SK-MEL-5 (cell line): ENCODE data around the gene EEF1AKMT3. TPM values are rescaled to one million over a fixed set of nuclear protein-coding genes. Genes with fewer than 3 reads are reported as not detected.
A peak's percentile ranks its signal among the peaks of the same experiment; 100 is the strongest.

ENCODE experiments used
- DNase-seq: peaks from one replicate; pipeline ENCODE4 v3.0.0-alpha.2; 2016; ENCODE audit warnings: low read depth, low spot score
- in situ Hi-C: cut with HindIII; loops from 2 replicates; pipeline ENCODE4 v1.10.0; 2016; ENCODE audit warnings: low sequenced_read_pairs, high pct_unique_total_duplicates, low pct_unique_long_range_greater_than_20kb
- total RNA-seq: library from RNA; depleted of rRNA; stranded (reverse); fragments of >200 nt; shearing (Covaris generic); gene quantifications from 2 replicates; pipeline ENCODE4 v1.2.3, GENCODE V29; 2014

Gene EEF1AKMT3
- total RNA-seq, 1 experiment from 2014 or later: 6.3 TPM

DNA sequence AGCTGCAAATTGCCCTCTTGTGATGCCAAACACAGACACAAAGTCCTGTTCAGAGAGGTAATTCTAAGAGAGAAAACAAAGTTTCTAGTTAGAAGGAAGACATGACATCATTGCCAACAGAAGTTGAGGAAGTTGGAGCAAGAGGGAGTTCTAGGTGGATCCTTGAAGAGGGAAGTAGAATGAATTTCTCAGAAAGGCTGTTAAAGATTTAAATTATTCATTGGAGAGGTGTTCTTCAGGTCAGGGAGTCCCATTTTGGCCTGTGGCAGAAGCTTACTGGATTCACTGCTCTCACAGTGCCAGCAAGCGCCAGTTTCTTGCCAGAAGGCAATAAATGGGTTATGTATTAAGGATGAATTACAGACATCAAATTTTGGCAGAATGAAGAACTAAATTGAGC, 25.5 kb downstream of the EEF1AKMT3 start:
- DNase-seq: no peak

DNA sequence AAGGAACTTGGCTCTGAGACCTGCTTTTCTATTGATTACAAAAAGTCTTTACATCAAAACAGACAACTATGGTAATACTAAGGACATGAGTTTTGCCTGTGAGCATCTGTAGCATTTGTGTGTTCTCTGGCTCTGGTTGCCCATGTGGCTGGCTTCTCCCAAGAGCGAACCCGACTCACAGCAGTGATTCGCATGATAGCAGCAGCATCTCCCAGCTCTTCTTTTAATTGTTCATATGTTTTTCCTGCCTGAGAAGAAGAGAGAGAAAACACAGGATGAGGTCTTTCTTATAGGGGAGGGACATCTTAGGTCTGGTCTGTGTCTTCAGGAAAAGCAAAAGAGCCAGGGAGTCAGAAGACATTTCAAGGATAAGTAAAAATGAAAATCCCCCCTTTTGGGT, 28.6 kb downstream of the EEF1AKMT3 start:
- no peak for DNase-seq
- in situ Hi-C loops: no loop called here

More for the DNA sequence above, 25.5 kb downstream of the EEF1AKMT3 start:
- in situ Hi-C loops: no loop called here

DNA sequence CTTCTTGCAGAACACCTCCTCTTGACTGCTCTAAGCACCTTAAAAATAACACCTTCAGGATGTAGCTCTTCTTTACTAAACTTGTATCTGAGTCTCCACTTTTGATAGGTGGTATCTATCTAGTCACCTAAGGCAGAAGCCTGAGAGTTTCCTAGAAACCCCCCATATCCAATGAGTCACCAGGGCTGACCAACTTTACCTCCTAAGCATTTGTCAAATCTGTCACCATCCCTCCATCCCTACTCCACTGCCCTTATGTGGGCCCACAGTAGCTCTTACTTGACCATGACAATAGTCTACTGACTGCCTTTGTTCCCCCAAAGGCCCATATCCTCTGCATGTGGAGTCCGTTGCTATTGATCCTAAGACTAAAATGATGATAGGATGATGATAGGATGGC, 30.2 kb downstream of the EEF1AKMT3 start:
- no peak for DNase-seq
- in situ Hi-C loops: no loop called here

DNA sequence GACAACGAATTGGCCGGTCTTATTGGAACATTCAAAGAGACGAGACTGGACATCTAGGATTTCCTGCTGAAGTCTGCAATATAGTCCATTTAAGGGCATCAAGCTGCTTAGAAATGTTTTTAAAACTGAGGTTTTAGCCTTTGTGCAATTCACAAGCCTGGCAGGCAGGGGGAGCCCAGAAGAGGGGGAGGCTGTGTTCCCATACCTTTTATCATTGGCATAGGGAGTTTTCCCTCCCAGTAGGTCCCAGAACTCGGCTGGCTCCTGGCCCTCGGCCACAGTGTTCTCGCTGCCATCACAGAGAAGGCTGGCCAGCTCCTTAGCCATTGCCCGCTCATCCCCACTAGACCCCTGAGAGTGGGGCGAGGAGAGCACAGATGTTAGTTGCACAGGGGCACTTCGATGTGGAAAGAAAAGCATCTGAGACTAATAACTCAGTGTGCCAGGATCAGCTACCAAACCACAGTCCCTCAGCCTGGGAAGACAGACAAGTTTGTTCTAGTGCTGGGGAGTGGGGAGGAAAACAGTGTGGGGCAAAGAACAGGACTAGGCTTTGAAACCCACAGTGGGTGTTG, 31.0 kb downstream of the EEF1AKMT3 start:
- peak; percentile 73 for DNase-seq
- in situ Hi-C loops: no loop called here

DNA sequence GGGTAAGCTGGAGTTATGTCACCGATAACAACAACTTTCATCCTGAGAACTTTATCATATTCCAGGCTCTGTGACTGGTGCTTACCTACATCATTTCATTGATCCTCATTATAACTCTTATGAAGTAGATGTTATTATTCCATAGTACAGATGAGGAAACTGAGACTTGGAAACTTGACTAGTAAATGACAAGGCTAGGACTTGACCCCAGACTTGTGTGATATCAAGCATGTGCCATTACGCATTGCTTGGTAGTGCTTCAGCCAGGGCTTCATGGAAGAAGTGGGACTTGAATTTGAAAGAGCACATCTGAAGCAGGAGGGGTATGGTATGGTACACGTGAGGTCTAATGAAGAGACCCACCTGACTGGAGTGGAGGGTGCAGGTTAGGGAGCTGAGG, 34.3 kb downstream of the EEF1AKMT3 start:
- in situ Hi-C loops: no loop called here

DNA sequence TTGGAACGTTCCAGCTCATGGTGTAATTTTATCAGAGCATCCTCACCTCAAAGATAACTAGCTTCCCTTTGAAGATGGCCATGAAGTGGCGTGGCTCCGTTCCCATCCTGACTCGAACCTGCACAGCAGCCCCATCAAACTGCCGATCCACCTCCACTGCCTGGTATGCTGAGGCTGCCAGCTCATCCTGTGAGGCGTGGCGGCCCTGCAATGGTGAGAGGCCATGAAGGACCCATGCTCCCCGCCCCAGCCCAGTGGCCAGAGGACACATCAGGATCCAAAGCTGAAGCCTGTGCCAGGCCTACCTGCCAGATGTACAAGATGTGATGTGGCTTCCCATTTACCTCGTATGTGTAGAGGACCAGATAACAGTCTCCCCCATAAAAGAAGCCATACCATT, 34.9 kb downstream of the EEF1AKMT3 start:
- in situ Hi-C loops: no loop called here
- DNase-seq: no peak

More for the DNA sequence above, 34.3 kb downstream of the EEF1AKMT3 start:
- DNase-seq: no peak

DNA sequence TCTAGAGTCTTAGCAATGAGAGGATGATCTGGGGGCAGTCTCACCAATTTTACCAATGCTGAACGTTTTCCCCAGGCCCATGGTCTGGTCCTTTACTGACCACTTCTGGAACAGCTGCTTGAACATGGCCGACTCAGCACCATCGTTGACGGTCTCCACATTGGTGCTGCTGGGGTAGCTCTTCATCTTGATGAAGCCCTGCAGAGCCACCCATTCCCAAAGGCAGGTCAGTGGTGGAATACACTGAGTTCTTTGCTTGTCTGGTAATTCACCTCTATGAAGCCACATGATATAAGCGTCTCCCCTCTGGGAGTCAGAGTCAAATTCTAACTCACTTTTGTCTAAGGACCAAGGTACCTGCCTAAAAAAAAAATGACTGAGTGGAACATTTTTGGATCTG, 35.9 kb downstream of the EEF1AKMT3 start:
- DNase-seq: no peak
- in situ Hi-C loops: no loop called here

DNA sequence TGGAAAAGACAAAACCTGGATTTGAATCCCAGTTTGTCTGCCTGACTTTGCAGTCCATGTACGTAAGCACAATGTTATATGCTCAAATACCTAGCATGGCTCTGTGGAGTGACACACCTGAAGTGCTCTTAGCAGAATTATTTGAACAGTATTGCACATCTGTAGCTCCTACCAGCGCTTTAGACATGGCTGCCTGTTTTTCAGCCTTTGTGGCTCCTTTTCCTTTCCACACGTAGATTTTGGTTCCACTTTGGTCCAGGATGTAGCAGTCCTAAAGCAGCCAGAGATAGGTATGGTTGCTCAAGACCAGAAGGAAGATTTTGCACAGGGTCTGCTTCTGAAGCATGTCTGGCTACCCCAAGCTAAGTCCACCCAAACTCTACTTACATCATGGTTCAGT, 37.0 kb downstream of the EEF1AKMT3 start:
- in situ Hi-C loops: no loop called here
- no peak for DNase-seq

DNA sequence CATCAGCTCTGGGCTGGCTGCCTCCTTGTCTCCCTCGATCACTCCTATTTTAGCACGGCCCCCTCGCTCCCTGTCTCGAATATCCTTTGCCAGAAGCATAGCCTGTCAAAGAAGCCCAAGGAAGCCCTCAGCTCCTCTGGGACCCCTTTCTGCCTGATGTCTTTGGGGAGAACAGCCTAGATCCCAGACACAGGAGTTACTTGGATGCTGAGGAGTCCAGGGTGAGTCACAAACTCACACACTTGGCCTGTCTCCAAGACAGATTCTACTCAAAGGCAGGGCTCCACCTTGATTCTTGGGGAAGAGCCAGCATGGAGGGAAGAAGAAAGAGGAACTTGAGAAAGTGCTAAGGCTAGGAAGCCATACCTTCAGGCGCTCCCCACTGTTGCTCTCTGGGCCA, 38.0 kb downstream of the EEF1AKMT3 start:
- DNase-seq: no peak
- in situ Hi-C loops: no loop called here

DNA sequence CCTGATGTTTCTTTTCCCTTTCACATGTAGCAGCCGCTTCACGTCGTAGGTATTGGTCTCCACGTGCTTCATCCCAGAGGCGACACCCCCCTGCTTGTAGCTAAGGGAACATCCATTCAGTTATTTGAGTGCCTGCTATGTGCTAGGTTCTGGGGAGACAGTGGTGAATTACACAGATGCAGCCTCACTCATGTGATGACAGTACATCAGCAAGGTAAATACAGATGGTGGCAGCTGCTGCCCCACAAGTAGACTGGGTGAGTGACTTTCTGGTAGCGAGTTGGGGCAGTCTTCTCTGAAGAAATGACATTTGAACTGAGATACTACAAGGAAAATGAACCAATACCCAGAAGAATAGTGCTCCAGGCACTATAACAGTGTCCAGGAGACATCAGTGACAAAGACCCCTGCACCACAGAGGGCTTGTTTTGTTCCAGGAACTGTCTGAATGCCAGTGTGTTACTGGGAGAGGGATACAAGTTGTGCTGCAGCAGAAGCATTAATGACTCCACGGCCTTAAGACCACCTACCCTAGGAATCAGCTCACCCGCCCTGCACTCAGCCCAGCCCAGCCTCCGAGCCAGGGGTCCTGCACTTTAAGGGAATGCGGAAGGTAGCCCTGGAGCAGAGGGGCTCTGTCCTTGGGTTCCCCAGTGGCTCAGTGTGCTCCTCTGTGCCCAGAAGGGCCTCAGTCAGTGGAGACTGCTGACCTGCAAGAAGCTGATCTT, 38.8 kb downstream of the EEF1AKMT3 start:
- in situ Hi-C loops: no loop called here
- DNase-seq: no peak

DNA sequence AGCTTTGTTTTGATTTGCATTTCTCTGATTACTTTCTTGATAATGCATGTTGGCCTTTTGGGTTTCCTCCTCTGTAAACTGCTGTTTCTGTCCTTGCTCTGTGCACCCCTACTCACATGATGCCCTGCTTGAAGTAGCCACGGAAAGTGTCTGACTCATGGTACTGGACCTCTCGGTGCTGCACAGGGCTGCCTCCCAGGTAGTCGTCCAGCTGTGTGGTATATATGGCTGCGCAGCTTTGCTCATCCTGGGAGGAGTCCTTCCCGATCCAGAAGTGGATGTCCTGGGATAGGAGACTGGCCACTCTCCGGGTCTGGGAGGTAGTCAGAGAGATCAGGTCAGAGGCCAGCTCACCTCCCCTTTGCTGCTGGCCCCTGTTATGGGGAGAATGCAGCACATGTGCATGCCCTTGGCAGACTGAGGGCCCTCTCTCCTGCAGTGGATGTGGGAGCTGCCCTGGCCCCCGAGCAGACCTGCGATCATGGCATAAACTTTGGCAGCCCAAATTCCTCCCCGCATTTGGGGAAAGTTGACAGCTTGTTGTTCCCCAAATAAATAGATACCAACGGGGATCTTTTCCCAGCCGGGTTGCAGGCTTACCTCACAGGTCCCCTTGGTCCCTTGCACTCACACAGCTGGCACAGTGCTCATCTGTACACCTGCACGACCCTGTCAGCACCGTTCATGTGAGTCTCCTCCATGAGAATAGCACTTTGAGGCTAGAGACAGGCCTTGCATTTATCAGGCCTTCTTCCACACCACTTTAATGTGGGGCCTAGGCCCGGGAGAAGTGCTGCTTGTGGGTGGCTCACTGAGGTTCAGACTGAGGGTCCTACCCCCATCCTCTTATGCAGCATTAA, 40.9 kb downstream of the EEF1AKMT3 start:
- DNase-seq: no peak

DNA sequence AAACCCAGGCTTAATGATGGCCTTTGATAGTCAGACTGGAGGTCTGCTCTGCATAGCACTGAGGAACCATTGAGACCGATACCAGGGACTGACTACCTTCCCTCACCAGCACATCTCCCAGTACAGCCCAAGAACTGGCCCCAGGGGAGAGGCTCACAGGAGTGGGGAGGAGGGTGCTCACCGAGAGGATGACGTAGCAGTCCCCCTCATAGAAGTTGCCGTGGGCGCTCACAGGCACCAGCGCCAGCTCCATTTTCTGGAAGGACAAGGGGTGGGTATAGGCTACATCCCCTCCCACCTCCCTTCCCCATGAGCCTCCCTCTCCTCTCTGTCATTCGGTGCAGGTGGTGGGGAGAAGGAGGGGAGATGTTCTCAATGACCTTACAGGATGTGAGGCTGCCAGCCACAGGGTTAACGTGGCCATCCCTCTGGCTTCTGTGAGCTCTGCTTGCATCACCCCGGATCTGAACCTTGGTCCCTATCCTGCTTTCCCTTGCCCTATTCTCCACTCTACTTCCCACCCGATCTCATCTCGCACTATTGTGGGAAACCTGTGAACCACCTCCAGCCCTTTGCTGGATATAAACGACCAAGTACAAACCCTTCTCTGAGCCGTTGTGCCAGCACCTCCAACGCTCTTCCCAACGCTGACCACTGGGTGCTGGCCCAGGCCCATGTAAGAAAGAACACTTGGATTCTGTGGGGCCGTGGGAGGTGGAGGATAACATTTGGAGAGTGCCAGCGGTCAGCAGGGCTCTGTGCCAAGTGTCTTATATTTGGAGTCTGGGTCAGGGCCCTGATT, 41.8 kb downstream of the EEF1AKMT3 start:
- in situ Hi-C loops: no loop called here
- DNase-seq: no peak

More for the DNA sequence above, 40.9 kb downstream of the EEF1AKMT3 start:
- in situ Hi-C loops: no loop called here

DNA sequence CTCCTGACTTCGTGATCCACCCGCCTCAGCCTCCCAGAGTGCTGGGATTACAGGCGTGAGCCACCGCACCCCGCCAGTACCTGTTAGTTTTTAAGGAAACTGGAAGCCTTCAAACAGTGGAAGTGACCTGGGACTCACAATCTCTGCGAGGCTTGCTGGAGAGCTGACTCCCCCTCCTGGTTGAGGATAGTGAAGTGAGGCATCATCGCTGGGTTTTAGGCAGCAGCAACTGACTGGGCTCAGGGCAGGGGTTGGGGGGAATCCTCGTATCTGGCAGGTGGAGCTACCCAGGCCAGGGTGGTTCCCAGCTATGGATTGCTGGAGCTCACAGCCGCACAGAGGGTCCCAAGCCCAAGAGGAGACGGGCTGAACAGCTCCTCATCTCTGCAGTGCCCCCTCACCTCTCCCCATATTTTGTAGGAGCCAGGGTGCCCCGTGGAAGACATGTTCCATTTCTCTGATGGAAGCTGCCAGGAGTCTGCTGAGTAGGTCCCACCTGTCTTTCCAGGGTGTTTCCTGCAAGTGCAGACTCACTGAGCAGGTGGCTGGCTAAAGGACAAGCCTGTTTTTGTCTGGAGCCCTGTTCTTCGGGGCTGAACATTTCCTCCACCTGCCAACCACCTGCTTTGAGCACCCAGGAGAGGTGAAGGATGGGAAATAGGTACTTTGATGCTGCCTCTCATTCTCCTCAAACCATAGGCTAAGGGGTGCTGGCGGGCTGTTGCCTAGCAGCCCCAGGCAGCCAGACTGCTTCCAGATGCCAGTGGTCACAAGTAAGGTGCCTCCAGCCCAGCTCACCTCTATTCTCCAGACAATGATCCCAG, 43.0 kb downstream of the EEF1AKMT3 start:
- peak; percentile 40 for DNase-seq
- in situ Hi-C loops: no loop called here

DNA sequence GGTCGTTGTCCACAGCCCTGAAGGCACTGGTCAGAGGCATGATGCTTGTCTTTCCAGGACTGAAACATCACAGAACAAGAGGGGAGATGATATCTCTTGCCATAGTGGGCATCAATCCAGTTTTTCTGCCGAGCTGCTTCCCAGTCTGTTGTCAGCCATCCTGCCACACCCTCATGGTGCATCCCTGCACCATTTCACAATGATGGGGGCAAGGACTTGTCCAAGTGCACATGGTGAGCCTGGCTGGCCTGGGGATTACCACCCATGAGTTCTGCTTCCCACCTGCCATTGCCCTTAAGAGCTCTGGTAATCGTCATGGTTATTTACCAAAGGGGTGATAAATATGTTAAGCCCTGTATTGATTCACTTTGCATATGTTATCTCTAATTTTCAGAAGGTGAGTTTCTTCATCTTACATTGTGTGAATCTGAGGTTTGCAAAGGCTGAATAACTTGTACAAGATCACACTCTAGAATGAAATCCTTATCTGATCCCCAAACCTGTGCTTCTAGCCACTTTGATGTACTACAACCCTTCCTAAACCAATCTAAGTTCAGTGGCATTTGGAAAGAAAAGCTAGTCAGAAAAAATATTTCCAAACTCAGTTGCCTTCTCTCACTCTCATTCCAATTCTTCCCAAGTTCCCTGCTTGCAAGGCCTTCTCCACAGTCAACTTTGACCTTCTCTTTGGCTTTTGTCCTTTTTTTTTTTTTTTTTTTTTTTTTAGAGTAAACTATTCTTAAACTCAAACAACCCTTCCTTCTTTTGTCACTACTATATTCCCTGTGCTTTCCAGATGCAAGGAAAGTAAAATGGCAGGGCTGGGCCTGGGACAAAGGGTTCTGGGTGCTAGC, 43.8 kb downstream of the EEF1AKMT3 start:
- in situ Hi-C loops: no loop called here
- DNase-seq: no peak

DNA sequence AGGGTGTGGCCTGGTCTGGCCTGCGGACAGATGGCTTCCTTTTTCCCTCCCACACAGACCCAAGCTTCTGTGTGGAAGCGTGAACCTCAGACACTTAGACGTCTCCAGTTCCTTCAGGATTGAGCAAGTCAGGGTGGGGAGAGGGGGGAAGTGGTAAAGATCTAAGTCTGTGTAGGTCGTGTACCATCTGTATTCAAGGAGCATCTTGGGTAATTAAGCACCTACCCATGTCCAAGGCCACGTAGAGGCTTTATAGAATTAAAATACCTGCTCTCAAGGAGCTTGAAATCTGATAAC, 44.4 kb downstream of the EEF1AKMT3 start:
- DNase-seq: no peak
- in situ Hi-C loops: no loop called here

DNA sequence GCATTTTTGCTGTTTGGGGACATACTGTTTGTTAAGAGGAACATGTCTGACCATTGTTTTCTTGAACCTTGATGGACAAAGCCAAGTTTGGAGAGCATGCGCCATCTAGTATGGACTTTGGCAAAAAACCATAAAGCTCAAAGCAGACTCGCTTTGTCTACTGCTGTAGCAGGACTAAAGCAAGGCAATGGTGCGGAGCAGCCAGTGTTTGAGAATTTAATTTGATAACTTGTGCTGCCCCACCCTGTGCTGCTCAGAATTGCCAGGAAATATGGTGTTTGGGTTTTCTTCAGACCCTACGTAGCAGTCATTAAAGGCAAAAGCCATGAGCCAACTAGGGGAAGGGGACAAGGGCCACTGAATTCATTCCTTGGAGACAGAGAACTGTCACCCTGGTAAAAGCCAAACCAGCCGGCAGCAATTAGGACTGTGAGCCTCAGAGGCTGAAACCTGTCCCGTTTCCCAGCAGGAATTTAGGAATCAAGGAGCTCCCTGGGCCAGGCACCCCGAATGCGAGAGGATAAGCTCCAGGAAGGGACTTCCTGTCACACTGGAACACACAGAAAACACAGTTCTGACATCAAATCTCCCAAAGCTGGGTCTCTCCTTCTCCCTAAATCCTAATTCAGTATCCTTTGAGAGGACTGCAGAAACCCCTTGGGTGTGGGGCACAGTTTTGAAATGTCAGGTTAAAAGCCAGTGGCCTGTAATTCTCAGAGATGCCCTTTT, 45.0 kb downstream of the EEF1AKMT3 start:
- in situ Hi-C loops: no loop called here
- no peak for DNase-seq
